ENCODE measurements around the gene HOXD1. TPM values are rescaled to one million over a fixed set of nuclear protein-coding genes. Genes with fewer than 3 reads are reported as not detected.

The HOXD1 gene
- total RNA-seq, 2 donors from 2014 or later, result 0.18 TPM

DNA sequence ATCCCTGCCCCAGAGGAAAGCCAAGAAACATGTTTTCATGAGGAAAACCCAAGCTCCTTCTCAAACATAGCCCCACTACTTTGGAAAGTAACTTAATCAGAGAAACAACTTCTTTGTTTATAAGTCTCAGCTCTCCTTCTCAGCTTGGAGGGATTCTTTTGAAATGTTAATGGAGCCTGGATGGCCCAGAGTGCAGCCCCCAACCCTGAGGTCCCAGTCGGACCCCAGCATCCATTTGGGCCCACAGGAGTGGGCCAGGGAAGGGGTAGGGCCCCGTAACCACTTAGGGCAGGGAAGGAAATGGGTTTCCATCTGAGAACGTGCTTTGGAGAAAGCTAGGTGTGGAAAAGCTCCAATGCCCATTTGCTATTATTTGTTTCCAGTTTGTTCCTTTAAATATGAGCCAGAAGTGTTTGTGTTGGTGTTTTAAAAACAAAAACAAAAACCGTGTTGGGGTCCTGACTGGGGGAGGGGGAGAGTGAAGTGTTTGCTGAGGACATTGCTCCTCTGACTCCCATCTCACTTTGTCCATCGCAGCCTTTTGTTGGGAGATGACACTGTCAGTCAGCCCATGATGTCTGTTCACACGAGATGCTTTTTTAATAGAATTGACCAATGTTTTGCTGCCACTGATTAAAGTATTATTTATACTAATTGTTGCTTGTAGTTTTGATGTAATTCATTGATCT lies 33.0 kb upstream of the HOXD1 start:
- H3K4me1 ChIP-seq (ENCODE audit: control insufficient read depth, insufficient read depth, low read length), result peaks cover 4% of the 10 kb centered on the region
- H3K27ac Mint-ChIP-seq, result no peak overlapping the region

DNA sequence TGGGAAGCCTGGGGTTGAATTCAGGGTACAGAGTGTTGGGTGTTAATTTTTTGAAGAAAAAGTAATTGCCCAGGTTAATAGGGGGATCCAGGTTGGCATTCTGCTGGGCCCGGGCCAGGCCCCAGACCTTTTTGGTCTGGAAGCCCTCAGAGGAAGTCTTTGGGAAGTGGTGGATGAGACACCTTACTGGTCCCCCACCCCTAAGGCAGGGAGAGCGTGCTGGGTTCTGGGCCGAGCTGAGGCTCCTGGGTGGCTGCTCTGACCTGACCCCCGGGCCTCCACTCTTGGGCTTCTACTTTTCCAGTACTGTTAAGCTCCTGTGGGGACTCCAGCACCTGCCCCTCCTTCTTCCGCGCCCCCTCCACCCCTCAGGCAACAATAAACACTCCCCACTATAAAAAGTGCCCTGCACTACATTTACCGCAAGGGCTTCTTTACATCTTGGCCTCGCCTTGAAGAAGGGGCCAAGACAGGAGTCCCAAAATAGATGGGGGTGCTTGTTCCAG lies 32.1 kb upstream of the HOXD1 start:
- Histone ChIP-seq H3K4me3 (ENCODE audit: low read length) (no peak overlapping the region), H3K36me3 (ENCODE audit: control insufficient read depth, insufficient read depth, low read length) (no peaks in the 10 kb centered on the region), H3K4me1 (ENCODE audit: control insufficient read depth, insufficient read depth, low read length) (peaks cover 4% of the 10 kb centered on the region), H3K9ac (ENCODE audit: extremely low read depth, low read length, poor library complexity, severe bottlenecking) (no peak overlapping the region), H3K27ac (ENCODE audit: low read depth, low read length) (no peak overlapping the region), H3K27me3 (ENCODE audit: control insufficient read depth, insufficient read depth, low read length, poor library complexity, severe bottlenecking) (peaks cover 100% of the 10 kb centered on the region), H3K9me3 (ENCODE audit: control insufficient read depth, low read length) (no peaks in the 10 kb centered on the region)
- WGBS, 2 experiments (ENCODE audit: insufficient coverage in 1 of 2, insufficient read length in 1 of 2), result 13 to 15% methylated on average over 3 to 8 of the region's 8 CpGs
- peak; percentile 45 for DNase-seq
- H3K4me1 Mint-ChIP-seq, result peaks cover 16% of the 10 kb centered on the region
- H3K4me3 Mint-ChIP-seq, result no peak overlapping the region
- peaks cover 99% of the 10 kb centered on the region for H3K27me3 Mint-ChIP-seq (ENCODE audit: insufficient read depth)
- H3K36me3 Mint-ChIP-seq (ENCODE audit: low read depth), result no peaks in the 10 kb centered on the region
- no peak overlapping the region for H3K27ac Mint-ChIP-seq
- H3K9me3 Mint-ChIP-seq, result no peaks in the 10 kb centered on the region
- TF ChIP-seq, protein P1, sequence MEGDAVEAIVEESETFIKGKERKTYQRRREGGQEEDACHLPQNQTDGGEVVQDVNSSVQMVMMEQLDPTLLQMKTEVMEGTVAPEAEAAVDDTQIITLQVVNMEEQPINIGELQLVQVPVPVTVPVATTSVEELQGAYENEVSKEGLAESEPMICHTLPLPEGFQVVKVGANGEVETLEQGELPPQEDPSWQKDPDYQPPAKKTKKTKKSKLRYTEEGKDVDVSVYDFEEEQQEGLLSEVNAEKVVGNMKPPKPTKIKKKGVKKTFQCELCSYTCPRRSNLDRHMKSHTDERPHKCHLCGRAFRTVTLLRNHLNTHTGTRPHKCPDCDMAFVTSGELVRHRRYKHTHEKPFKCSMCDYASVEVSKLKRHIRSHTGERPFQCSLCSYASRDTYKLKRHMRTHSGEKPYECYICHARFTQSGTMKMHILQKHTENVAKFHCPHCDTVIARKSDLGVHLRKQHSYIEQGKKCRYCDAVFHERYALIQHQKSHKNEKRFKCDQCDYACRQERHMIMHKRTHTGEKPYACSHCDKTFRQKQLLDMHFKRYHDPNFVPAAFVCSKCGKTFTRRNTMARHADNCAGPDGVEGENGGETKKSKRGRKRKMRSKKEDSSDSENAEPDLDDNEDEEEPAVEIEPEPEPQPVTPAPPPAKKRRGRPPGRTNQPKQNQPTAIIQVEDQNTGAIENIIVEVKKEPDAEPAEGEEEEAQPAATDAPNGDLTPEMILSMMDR (conservative IDR thresholded peaks at IDR 0.05), result no peak

More for the DNA sequence above, 33.0 kb upstream of the HOXD1 start:
- H3K36me3 ChIP-seq (ENCODE audit: control insufficient read depth, insufficient read depth, low read length), result no peaks in the 10 kb centered on the region
- H3K27me3 Mint-ChIP-seq (ENCODE audit: insufficient read depth), result peaks cover 99% of the 10 kb centered on the region
- H3K4me1 Mint-ChIP-seq, result peaks cover 16% of the 10 kb centered on the region
- no peaks in the 10 kb centered on the region for H3K36me3 Mint-ChIP-seq (ENCODE audit: low read depth)
- no peaks in the 10 kb centered on the region for H3K9me3 Mint-ChIP-seq
- TF ChIP-seq, protein P1 (conservative IDR thresholded peaks at IDR 0.05), result no peak
- H3K9ac ChIP-seq (ENCODE audit: extremely low read depth, low read length, poor library complexity, severe bottlenecking), result no peak overlapping the region
- no peaks in the 10 kb centered on the region for H3K9me3 ChIP-seq (ENCODE audit: control insufficient read depth, low read length)
- DNase-seq, result peak; percentile 49
- no peak overlapping the region for H3K4me3 ChIP-seq (ENCODE audit: low read length)
- no peak overlapping the region for H3K4me3 Mint-ChIP-seq
- H3K27ac ChIP-seq (ENCODE audit: low read depth, low read length), result no peak overlapping the region
- H3K27me3 ChIP-seq (ENCODE audit: control insufficient read depth, insufficient read depth, low read length, poor library complexity, severe bottlenecking), result peaks cover 100% of the 10 kb centered on the region
- WGBS, 2 experiments (ENCODE audit: insufficient coverage in 1 of 2, insufficient read length in 1 of 2), result 0 to 5% methylated on average over 3 to 6 of the region's 6 CpGs

DNA sequence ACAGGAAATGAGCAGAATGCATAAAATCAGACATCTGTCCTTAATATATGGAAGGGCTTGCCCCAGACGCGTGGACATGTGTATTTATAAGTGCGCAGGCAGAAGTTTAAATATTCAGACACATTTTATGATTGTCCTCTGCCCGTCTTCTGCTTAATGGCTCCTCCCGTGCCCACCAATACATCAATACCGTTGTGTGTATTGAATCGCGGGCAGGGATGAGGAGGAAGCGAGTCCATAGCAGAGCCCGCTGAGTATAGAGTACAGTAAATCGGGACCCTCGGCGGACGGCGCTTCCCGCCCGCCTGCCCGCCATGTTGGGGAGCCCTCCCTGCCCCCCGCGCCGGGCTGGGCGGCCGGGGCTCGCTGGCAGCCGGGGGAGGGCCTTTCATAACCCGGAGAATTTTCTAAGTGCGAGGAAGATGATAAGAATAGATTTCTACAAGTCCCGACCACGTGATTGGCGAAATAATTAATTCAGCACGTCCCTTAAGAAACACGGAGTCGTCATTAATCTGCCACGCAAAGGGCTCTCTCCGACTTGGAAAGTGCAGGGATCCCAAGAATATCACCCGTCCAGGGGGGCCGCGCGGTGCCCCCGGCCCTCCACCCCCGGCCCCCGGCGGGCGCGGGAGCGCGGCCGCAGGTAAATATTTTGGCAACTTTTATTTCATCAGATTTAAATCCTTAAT lies 31.5 kb upstream of the HOXD1 start, which contains the start of gene HOXD3:
Gene HOXD3 (plus strand): TSS at position 501 of the 692 bp plus-strand sequence. CDS start 11,808 bp downstream, outside the sequence.
- WGBS, 2 experiments (ENCODE audit: insufficient coverage in 1 of 2, insufficient read length in 1 of 2), result 3 to 4% methylated on average over 16 to 48 of the region's 48 CpGs
- Histone ChIP-seq H3K36me3 (ENCODE audit: control insufficient read depth, insufficient read depth, low read length) (no peaks in the 10 kb centered on the region), H3K4me1 (ENCODE audit: control insufficient read depth, insufficient read depth, low read length) (peaks cover 4% of the 10 kb centered on the region), H3K27ac (ENCODE audit: low read depth, low read length) (peak within 1 kb of the TSS; percentile 67), H3K27me3 (ENCODE audit: control insufficient read depth, insufficient read depth, low read length, poor library complexity, severe bottlenecking) (peaks cover 100% of the 10 kb centered on the region), H3K9me3 (ENCODE audit: control insufficient read depth, low read length) (no peaks in the 10 kb centered on the region), H3K4me3 (ENCODE audit: low read length) (peak within 1 kb of the TSS; percentile 61), H3K9ac (ENCODE audit: extremely low read depth, low read length, poor library complexity, severe bottlenecking) (no peak within 1 kb of the TSS)
- H3K4me1 Mint-ChIP-seq, result peaks cover 16% of the 10 kb centered on the region
- peak within 1 kb of the TSS; percentile 31 for H3K4me3 Mint-ChIP-seq
- no peaks in the 10 kb centered on the region for H3K36me3 Mint-ChIP-seq (ENCODE audit: low read depth)
- peaks cover 99% of the 10 kb centered on the region for H3K27me3 Mint-ChIP-seq (ENCODE audit: insufficient read depth)
- H3K27ac Mint-ChIP-seq, result no peak within 1 kb of the TSS
- peak; percentile 46 for DNase-seq
- no peaks in the 10 kb centered on the region for H3K9me3 Mint-ChIP-seq
- TF ChIP-seq, protein P1 (conservative IDR thresholded peaks at IDR 0.05), result no peak
